Erythroblast (primary cell): ENCODE results near the gene KANSL1.

ENCODE experiments used
- GATA1 ChIP-seq: IDR thresholded peaks from 2 replicates; pipeline ENCODE4 v1.6.1; 2011; ENCODE audit warnings: low read depth, mild to moderate bottlenecking, control low read depth, low read length, moderate library complexity
- POLR2A ChIP-seq: IDR thresholded peaks from 2 replicates; pipeline ENCODE4 v1.6.1; 2011; ENCODE audit warnings: mild to moderate bottlenecking, low read length

DNA sequence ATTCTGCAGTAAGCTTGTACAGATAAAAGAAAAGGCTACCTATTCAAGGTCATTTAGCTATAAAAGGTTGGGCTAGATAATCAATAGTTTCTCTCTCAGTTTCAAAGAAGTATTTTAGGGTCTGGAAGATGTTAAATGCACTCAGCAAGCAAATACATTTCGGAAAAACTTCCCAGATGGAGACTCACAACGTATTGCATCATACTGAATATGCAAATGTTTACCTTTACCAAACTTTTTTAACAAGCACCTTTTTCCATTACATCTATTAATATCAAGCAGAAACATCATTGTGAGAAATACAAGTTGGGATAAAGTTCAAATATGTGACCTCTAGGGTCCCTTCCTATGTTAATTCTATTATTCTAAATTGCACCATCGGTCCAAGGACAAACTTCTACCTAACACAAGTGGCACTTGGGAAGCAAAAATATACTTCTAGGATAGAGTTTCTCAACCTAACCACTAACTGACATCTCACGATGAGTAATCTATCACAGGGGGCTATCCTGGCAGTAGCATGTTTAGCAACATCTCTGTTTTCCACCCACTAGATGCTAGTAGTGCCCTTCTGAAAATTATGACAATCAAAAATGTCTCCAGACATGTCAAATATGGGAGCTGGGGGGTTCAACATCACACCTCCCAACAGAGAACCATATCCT lies 14.5 kb downstream of the KANSL1 start:
- no peak for TF ChIP-seq POLR2A
- TF ChIP-seq GATA1 = no peak
